SU-DHL-6 (cell line): ENCODE results near the gene WNT3A.

ENCODE experiments used
- H2AFZ ChIP-seq: fragments of 200-600 bp; sonication (generic); 2 replicates; pipeline ENCODE4 v1.6.1; 2014; ENCODE audit warnings: low read depth, mild to moderate bottlenecking, moderate library complexity, mixed read lengths, antibody characterized with exemption, low read length; ENCODE audit not compliant: severe bottlenecking
- H3F3A ChIP-seq: fragments of 200-600 bp; shearing (Covaris generic); 2 replicates; pipeline ENCODE4 v1.6.0; 2016; ENCODE audit warnings: antibody characterized with exemption, mild to moderate bottlenecking; ENCODE audit not compliant: insufficient read depth
- H3K27ac ChIP-seq: fragments of 200-600 bp; sonication (generic); 2 replicates; pipeline ENCODE4 v1.5.1; 2016; ENCODE audit warnings: low read depth, mild to moderate bottlenecking, low read length, moderate library complexity, mixed read lengths
- H3K27me3 ChIP-seq: fragments of 200-600 bp; sonication (generic), shearing (Covaris generic); 2 replicates; pipeline ENCODE4 v1.6.0; 2014; ENCODE audit warnings: mild to moderate bottlenecking, low read length
- H3K36me3 ChIP-seq: fragments of 200-600 bp; sonication (generic); 2 replicates; pipeline ENCODE4 v1.6.1; 2014; ENCODE audit warnings: mild to moderate bottlenecking, low read length, mixed read lengths
- H3K4me2 ChIP-seq: fragments of 300-600, 200-600 bp; shearing (Covaris generic), sonication (generic); 2 replicates; pipeline ENCODE4 v1.6.0; 2014; ENCODE audit warnings: low read length, low read depth, mild to moderate bottlenecking; ENCODE audit not compliant: poor library complexity, severe bottlenecking
- H3K4me3 ChIP-seq: fragments of 200-600 bp; sonication (generic); 2 replicates; pipeline ENCODE4 v1.5.1; 2014; ENCODE audit warnings: antibody characterized with exemption, low read length, mild to moderate bottlenecking, mixed read lengths; ENCODE audit not compliant: insufficient read depth, poor library complexity, severe bottlenecking
- H3K79me2 ChIP-seq: fragments of 200-600 bp; sonication (generic); 2 replicates; pipeline ENCODE4 v1.6.1; 2014; ENCODE audit warnings: mild to moderate bottlenecking, low read length, moderate library complexity; ENCODE audit not compliant: insufficient read depth
- H3K9ac ChIP-seq: fragments of 200-600 bp; sonication (generic); 2 replicates; pipeline ENCODE4 v1.7.0; 2014; ENCODE audit warnings: mild to moderate bottlenecking, low read length
- H3K9me2 ChIP-seq: fragments of 200-600 bp; sonication (generic); replicated peaks from 2 replicates; pipeline ENCODE4 v1.6.1; 2014; ENCODE audit warnings: low read length; ENCODE audit not compliant: insufficient read depth
- H3K9me3 ChIP-seq: fragments of 200-600 bp; sonication (generic); 2 replicates; pipeline ENCODE4 v1.6.1; 2014; ENCODE audit warnings: low read length, mixed read lengths; ENCODE audit not compliant: insufficient read depth
- H4K20me1 ChIP-seq: fragments of 200-600 bp; sonication (generic); 2 replicates; pipeline ENCODE4 v1.6.1; 2014; ENCODE audit warnings: low read depth, mild to moderate bottlenecking, antibody characterized with exemption, low read length, moderate library complexity, mixed read lengths
- EZH2phosphoT487 ChIP-seq: fragments of 200-600 bp; sonication (generic), shearing (Covaris generic); conservative IDR thresholded peaks from 2 replicates; pipeline ENCODE4 v1.6.1; 2018; ENCODE audit warnings: mild to moderate bottlenecking, antibody characterized with exemption, low read length, moderate library complexity, mixed read lengths
- TF ChIP-seq, protein P1 (sequence below): fragments of 200-600 bp; sonication (generic); IDR thresholded peaks from one replicate; pipeline ENCODE4 v1.5.1; 2017; ENCODE audit warnings: antibody characterized with exemption, mild to moderate bottlenecking, low read length, moderate library complexity; ENCODE audit not compliant: insufficient read depth, poor library complexity, severe bottlenecking

The WNT3A gene

GRCh38 chr1:228093050-228093906 lies 86.5 kb downstream of the WNT3A start:
- Histone ChIP-seq H4K20me1 (peaks cover 30% of the 10 kb centered on the region), H3K9me3 (peaks cover 20% of the 10 kb centered on the region; the same call in 1 of the 2 replicates), H3K9ac (no peak overlapping the region)

GRCh38 chr1:228094432-228095016 lies 87.7 kb downstream of the WNT3A start:
- H2AFZ ChIP-seq: no peak overlapping the region
- TF ChIP-seq, protein P1, sequence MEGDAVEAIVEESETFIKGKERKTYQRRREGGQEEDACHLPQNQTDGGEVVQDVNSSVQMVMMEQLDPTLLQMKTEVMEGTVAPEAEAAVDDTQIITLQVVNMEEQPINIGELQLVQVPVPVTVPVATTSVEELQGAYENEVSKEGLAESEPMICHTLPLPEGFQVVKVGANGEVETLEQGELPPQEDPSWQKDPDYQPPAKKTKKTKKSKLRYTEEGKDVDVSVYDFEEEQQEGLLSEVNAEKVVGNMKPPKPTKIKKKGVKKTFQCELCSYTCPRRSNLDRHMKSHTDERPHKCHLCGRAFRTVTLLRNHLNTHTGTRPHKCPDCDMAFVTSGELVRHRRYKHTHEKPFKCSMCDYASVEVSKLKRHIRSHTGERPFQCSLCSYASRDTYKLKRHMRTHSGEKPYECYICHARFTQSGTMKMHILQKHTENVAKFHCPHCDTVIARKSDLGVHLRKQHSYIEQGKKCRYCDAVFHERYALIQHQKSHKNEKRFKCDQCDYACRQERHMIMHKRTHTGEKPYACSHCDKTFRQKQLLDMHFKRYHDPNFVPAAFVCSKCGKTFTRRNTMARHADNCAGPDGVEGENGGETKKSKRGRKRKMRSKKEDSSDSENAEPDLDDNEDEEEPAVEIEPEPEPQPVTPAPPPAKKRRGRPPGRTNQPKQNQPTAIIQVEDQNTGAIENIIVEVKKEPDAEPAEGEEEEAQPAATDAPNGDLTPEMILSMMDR: no peak
- no peak for TF ChIP-seq EZH2phosphoT487
- H3K27me3 ChIP-seq: no peaks in the 10 kb centered on the region
- peaks cover 20% of the 10 kb centered on the region; the same call in 1 of the 2 replicates for H3K9me3 ChIP-seq
- H3K4me3 ChIP-seq: no peak overlapping the region
- H3K9me2 ChIP-seq: no peaks in the 10 kb centered on the region
- peaks cover 80% of the 10 kb centered on the region for H3K79me2 ChIP-seq
- no peak overlapping the region for H3K9ac ChIP-seq
- no peak overlapping the region for H3K4me2 ChIP-seq
- peaks cover 30% of the 10 kb centered on the region for H4K20me1 ChIP-seq
- peaks cover 5% of the 10 kb centered on the region; the same call in 1 of the 2 replicates for H3F3A ChIP-seq
- H3K27ac ChIP-seq: no peak overlapping the region
- H3K36me3 ChIP-seq: peaks cover 37% of the 10 kb centered on the region

More at GRCh38 chr1:228093050-228093906, 86.5 kb downstream of the WNT3A start:
- Histone ChIP-seq H3F3A (no peaks in the 10 kb centered on the region), H3K36me3 (peaks cover 37% of the 10 kb centered on the region), H3K27ac (no peak overlapping the region), H3K9me2 (no peaks in the 10 kb centered on the region), H3K4me2 (no peak overlapping the region), H3K4me3 (no peak overlapping the region), H2AFZ (no peak overlapping the region), H3K79me2 (peaks cover 93% of the 10 kb centered on the region), H3K27me3 (no peaks in the 10 kb centered on the region)
- TF ChIP-seq, protein P1: no peak
- TF ChIP-seq EZH2phosphoT487: no peak

DNA sequence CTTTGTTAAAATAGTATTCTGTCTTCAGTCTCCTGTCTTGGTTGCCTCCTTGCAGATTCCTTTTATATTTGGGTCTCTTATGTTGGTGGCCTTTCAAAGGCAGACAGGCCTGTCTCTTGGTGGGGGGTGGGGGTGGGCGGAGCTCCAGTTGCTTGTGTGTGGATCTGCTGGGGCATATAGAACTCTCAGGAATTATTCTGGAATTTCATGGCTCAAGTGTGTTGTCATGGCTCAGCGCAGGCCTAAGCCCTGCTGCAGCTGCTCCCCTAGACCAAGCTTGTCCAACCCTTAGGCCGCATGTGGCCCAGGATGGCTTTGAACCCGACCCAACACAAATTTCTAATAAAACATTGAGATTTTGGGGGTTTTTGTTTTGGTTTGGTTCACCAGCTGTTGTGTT lies 88.4 kb downstream of the WNT3A start:
- H3F3A ChIP-seq: peaks cover 5% of the 10 kb centered on the region; the same call in 1 of the 2 replicates
- peaks cover 37% of the 10 kb centered on the region for H3K36me3 ChIP-seq
- H3K9me3 ChIP-seq: peaks cover 20% of the 10 kb centered on the region; the same call in 1 of the 2 replicates
- no peaks in the 10 kb centered on the region for H3K27me3 ChIP-seq
- TF ChIP-seq, protein P1: no peak
- TF ChIP-seq EZH2phosphoT487: no peak
- no peak overlapping the region for H3K4me2 ChIP-seq
- peaks cover 74% of the 10 kb centered on the region for H3K79me2 ChIP-seq
- no peak overlapping the region for H3K4me3 ChIP-seq
- peaks cover 29% of the 10 kb centered on the region for H4K20me1 ChIP-seq
- no peak overlapping the region for H2AFZ ChIP-seq
- H3K9me2 ChIP-seq: no peaks in the 10 kb centered on the region
- no peak overlapping the region for H3K9ac ChIP-seq
- H3K27ac ChIP-seq: no peak overlapping the region
